Keratinocyte (primary cell): ENCODE results near the gene UPF1. TPM values are rescaled to one million over a fixed set of nuclear protein-coding genes. Genes with fewer than 3 reads are reported as not detected.

Source experiments
- DNase-seq: peaks from one replicate; pipeline ENCODE4 v3.0.0-alpha.2; 2011; ENCODE audit warnings: low read depth, missing footprints, low spot score
- FAIRE-seq: peaks from 2 replicates; lab custom pipeline; 2011; peaks lifted over from hg19 to GRCh38; lab: Jason Lieb, UNC
- H2AFZ ChIP-seq: 2 replicates; pipeline ENCODE4 v1.6.0; 2012; ENCODE audit warnings: low read length, control low read depth, inconsistent platforms; ENCODE audit not compliant: control insufficient read depth
- H3K27ac ChIP-seq: 2 replicates; pipeline ENCODE4 v1.5.1; 2011; ENCODE audit warnings: low read length; ENCODE audit not compliant: control insufficient read depth, insufficient read depth
- H3K27me3 ChIP-seq: 3 replicates; pipeline ENCODE4 v1.6.0; 2011; ENCODE audit warnings: low read length; ENCODE audit not compliant: control insufficient read depth, insufficient read depth; ENCODE audit errors: extremely low read depth
- H3K36me3 ChIP-seq, 2 experiments: 2 replicates in 1 of 2; 3 replicates in 1 of 2; pipeline ENCODE4 v1.5.1; 2011; ENCODE audit warnings: low read length in 2 of 2, mild to moderate bottlenecking in 1 of 2; ENCODE audit not compliant: control insufficient read depth in 2 of 2, insufficient read depth in 2 of 2; ENCODE audit errors: extremely low read depth in 1 of 2
- H3K4me1 ChIP-seq: 3 replicates; pipeline ENCODE4 v1.5.1; 2011; ENCODE audit warnings: low read length; ENCODE audit not compliant: control insufficient read depth, insufficient read depth; ENCODE audit errors: extremely low read depth
- H3K4me2 ChIP-seq: 3 replicates; pipeline ENCODE4 v1.6.0; 2011; ENCODE audit warnings: low read depth, low read length; ENCODE audit not compliant: control insufficient read depth, insufficient read depth; ENCODE audit errors: extremely low read depth
- H3K4me3 ChIP-seq, 3 experiments: fragments of 200-600 bp in 1 of 3; sonication (generic) in 1 of 3; 2 replicates in 2 of 3; 3 replicates in 1 of 3; pipeline ENCODE4 v1.5.1; 2011 to 2016; ENCODE audit warnings: low read length in 3 of 3, mild to moderate bottlenecking in 3 of 3, control low read depth in 2 of 3, inconsistent platforms in 1 of 3, low read depth in 1 of 3, mixed read lengths in 1 of 3, mixed run types in 1 of 3, moderate library complexity in 1 of 3; ENCODE audit not compliant: control insufficient read depth in 2 of 3, insufficient read depth in 2 of 3; ENCODE audit errors: extremely low read depth in 1 of 3
- H3K79me2 ChIP-seq: 2 replicates; pipeline ENCODE4 v1.6.0; 2012; ENCODE audit warnings: low read length; ENCODE audit not compliant: control insufficient read depth, insufficient read depth
- H3K9ac ChIP-seq: 3 replicates; pipeline ENCODE4 v1.6.0; 2011; ENCODE audit warnings: low read length; ENCODE audit not compliant: control insufficient read depth, insufficient read depth; ENCODE audit errors: extremely low read depth
- H3K9me1 ChIP-seq: 3 replicates; pipeline ENCODE4 v1.6.0; 2011; ENCODE audit warnings: low read length; ENCODE audit not compliant: control insufficient read depth, insufficient read depth; ENCODE audit errors: extremely low read depth
- H3K9me3 ChIP-seq: 2 replicates; pipeline ENCODE4 v1.5.1; 2012; ENCODE audit warnings: low read depth, low read length; ENCODE audit not compliant: control insufficient read depth
- H4K20me1 ChIP-seq: 3 replicates; pipeline ENCODE4 v1.6.0; 2011; ENCODE audit warnings: low read length; ENCODE audit not compliant: control insufficient read depth, insufficient read depth; ENCODE audit errors: extremely low read depth
- CTCF ChIP-seq, 3 experiments: IDR thresholded peaks in 1 of 3; conservative IDR thresholded peaks in 1 of 3; optimal IDR thresholded peaks in 1 of 3; 2 replicates in 2 of 3; 3 replicates in 1 of 3; pipeline versions ENCODE3 to v1.5.1; 2011; ENCODE audit warnings: low read length in 3 of 3, mild to moderate bottlenecking in 3 of 3, moderate library complexity in 2 of 3, control low read depth in 1 of 3, inconsistent platforms in 1 of 3; ENCODE audit not compliant: insufficient read depth in 2 of 3; ENCODE audit errors: extremely low read depth in 1 of 3
- EZH2 ChIP-seq: IDR thresholded peaks from one replicate; pipeline ENCODE4 v1.6.1; 2012; ENCODE audit warnings: inconsistent platforms, mild to moderate bottlenecking, low read length, moderate library complexity
- dilution Hi-C: fragments of 300-500 bp; cut with MboI; formaldehyde crosslinking; loops from one replicate; pipeline ENCODE4 v1.7.0; 2020; ENCODE audit warnings: low sequenced_read_pairs; ENCODE audit not compliant: extremely low pct_ligation_motif_present
- polyA plus RNA-seq, 5 experiments: library from polyadenylated mRNA; depleted of rRNA in 3 of 5; stranded (reverse) in 3 of 5; stranded (forward) in 1 of 5; unstranded in 1 of 5; fragments of >200 nt; gene quantifications; 1 replicate in 1 of 5; 2 replicates in 3 of 5; 3 replicates in 1 of 5; pipeline versions ENCODE4 v1.2.1 to v1.2.3, GENCODE V29; 2011 to 2012; ENCODE audit warnings: missing spikeins in 2 of 5, low read depth in 1 of 5, low replicate concordance in 1 of 5

UPF1 gene
- polyA plus RNA-seq, 1 donor (not counting 4 experiments of a cell fraction or from before 2014, with no cell fraction given): 33.7 TPM

- Histone ChIP-seq H3K9ac (no peak overlapping the region), H3K27ac (no peak overlapping the region), H3K4me3 (no peak overlapping the region), H4K20me1 (no peaks in the 10 kb centered on the region), H3K9me3 (no peaks in the 10 kb centered on the region), H3K27me3 (peaks cover 68% of the 10 kb centered on the region), H3K9me1 (no peaks in the 10 kb centered on the region), H3K4me2 (no peak overlapping the region), H2AFZ (no peak overlapping the region), H3K36me3 (no peaks in the 10 kb centered on the region), H3K79me2 (no peaks in the 10 kb centered on the region), H3K4me1 (no peaks in the 10 kb centered on the region)
- no peak for TF ChIP-seq CTCF (optimal IDR thresholded peaks at IDR 0.05 in 1 of 3, IDR thresholded peaks at IDR 0.05 in 1 of 3, conservative IDR thresholded peaks at IDR 0.05 in 1 of 3; ENCODE audit: extremely low read depth in 1 of 3, insufficient read depth in 2 of 3, low read length in 3 of 3)
- TF ChIP-seq EZH2: no peak
- DNase-seq (no peak), FAIRE-seq (no peak)
- dilution Hi-C loops: no loop called here
Measured at GRCh38 chr19:18785179-18786124, 46.3 kb upstream of the UPF1 start.

GRCh38 chr19:18788529-18789421 lies 43.0 kb upstream of the UPF1 start:
- dilution Hi-C loops: no loop called here
- H4K20me1 ChIP-seq: no peaks in the 10 kb centered on the region
- H3K9me1 ChIP-seq: no peaks in the 10 kb centered on the region
- H3K36me3 ChIP-seq: no peaks in the 10 kb centered on the region
- H3K9ac ChIP-seq: no peak overlapping the region
- H2AFZ ChIP-seq: no peak overlapping the region
- no peak overlapping the region for H3K4me3 ChIP-seq
- H3K9me3 ChIP-seq: no peaks in the 10 kb centered on the region
- no peak for FAIRE-seq
- H3K27ac ChIP-seq: no peak overlapping the region
- no peak for DNase-seq
- peaks cover 84% of the 10 kb centered on the region for H3K27me3 ChIP-seq
- H3K4me1 ChIP-seq: no peaks in the 10 kb centered on the region
- H3K79me2 ChIP-seq: no peaks in the 10 kb centered on the region
- TF ChIP-seq CTCF (optimal IDR thresholded peaks at IDR 0.05 in 1 of 3, IDR thresholded peaks at IDR 0.05 in 1 of 3, conservative IDR thresholded peaks at IDR 0.05 in 1 of 3; ENCODE audit: extremely low read depth in 1 of 3, insufficient read depth in 2 of 3, low read length in 3 of 3): no peak
- TF ChIP-seq EZH2: peak; percentile 99
- no peak overlapping the region for H3K4me2 ChIP-seq
